ENCODE data around the gene RP2.
A peak's percentile ranks its signal among the peaks of the same experiment; 100 is the strongest.

Gene RP2

GRCh38 chrX:46836701-46837557 lies at the start of gene RP2:
Gene RP2, plus strand, starts transcription at chrX:46837043. Its CDS starts 58 bp downstream, at chrX:46837101.
- peak; percentile 72 to 79 for DNase-seq (ENCODE audit: low read depth in 2 of 2)

- no peak for DNase-seq (ENCODE audit: low read depth in 2 of 2)
Observed at GRCh38 chrX:46788902-46789301, 47.9 kb upstream of the RP2 start.

DNA sequence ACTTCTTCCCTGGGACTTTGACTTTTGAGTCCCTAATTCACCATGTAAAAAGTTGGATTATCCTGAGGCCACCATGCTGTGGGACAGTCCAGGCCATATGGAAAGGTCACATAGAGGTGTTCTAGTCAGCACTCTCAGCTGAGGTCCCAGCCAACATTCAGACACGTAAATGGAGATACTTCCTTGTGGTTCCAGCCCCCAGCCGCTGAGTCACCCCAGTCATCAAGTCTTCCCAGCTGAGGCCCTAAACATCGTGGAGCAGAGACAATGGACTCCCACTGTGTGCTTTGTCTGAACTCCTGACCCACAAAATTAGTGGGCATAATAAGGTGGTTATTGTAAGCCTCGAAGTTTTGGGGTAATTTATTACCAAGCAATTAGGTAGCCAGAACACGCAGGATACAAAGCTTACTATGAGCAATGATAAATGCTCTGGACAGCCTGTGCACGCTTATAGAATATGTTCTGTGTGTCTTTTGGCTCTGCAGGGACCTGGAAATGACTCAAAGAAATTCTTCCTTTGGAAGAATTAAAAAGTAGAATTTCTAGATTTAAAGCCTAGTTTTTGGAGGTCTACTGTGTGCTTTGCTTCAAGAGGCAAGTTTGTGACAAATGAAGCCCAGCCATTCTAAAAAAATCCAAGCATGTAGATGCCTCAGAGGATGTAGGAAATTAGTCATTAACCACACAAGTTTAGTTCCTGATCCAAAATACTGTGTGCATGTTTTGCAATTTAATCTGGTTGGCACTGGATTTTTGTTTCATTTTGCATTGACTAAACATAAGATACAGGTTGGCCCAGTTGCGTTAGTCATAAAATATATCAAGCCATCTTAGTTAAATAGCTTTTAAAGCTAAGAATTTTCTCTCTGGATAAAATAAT lies 44.7 kb upstream of the RP2 start:
- no peak for DNase-seq (ENCODE audit: low read depth in 2 of 2)

DNA sequence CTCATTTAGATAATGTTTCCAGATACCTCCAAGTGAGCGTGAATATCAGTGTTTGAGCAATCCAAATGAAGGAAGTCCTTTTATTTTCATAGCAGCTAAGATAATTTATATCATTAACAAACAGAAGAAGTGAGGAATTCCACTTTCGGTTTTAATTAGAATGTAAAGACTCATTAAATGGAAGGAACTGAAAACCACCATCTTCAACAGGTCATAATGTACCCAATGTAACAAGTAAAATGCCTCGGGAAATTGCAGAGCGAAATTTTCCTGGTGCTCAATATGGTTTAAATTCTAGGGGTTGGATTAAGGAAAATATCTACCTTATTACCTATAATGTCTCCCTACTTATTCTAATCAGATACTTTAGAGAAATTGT lies 44.0 kb upstream of the RP2 start:
- DNase-seq (ENCODE audit: low read depth in 2 of 2) = no peak

DNA sequence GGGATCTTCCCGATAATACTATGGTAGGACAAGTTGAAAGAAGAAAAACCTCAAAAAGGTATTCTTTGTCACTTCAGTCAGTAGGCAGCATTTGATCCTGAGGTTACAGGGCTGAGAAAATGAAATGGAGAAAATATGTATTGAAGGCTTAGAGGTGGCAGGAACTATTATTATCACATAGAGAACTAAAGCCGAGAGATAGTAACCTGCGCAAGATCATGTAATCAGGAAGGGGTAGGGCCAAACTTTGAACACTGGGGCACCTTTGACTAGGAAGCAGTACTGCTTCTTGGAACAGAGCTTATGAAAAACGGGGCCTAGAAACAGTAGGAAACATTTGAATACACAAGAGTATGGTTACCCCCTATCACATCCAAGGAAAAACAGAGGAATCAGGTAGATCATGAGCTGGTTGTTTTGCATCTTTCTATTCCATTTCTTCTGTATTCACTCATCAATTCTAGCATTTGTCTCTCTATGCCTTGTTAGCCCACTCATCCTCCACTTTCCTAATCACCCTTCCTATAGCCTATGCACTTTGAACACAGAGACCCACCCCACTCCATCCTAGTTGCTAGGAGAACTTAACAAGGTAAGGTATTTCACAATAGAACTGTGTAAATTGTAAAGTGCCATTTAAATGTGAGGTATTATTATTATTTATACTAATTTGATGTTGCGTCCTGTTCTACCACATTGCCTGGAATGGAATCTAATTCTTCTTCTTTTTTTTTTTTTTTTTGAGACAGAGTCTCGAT lies 43.3 kb upstream of the RP2 start:
- DNase-seq (ENCODE audit: low read depth in 2 of 2) = no peak

- peak; percentile 56 to 67 for DNase-seq (ENCODE audit: low read depth in 2 of 2)
Observed at GRCh38 chrX:46796574-46797191, 40.2 kb upstream of the RP2 start.

DNA sequence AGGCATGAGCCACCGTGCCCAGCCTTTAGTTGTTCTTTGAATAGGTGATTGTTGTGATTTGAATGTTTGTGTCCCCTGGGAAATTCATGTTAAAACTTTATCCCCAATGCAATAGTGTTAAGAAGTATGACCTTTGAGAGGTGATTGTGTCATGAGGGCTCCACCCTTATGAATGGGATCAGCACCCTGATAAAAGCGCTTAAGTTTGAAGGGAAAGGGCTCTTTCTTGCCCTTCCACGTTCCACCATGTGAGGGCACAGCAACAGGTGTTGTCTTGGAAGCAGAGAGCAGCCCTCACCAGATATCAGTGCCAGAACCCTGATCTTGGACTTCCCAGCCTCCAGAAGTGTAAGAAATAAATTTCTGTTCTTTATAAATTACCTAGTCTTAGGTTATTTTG lies 33.7 kb upstream of the RP2 start:
- DNase-seq (ENCODE audit: low read depth in 2 of 2) = no peak

DNA sequence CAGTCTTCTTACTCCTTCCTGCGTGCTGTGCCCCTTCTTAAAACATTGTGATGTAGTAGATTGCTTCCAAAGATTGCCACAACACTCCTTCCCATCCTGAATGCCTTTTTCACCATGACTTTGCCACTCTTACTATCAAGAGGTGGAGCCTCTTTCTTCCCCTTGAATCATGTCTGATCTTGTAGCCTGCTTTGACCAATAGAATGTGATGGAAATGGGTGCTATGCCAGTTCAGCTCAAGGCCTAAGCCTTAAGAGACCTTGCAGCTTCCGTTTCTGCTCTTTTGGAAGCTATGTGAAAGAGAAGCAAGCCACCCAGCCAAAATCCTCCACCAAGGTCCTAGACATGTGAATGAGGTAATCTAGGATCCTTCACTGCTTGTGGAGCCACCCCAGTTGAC lies 31.6 kb upstream of the RP2 start:
- no peak for DNase-seq (ENCODE audit: low read depth in 2 of 2)

- no peak for DNase-seq (ENCODE audit: low read depth in 2 of 2)
Observed at GRCh38 chrX:46811121-46811520, 25.7 kb upstream of the RP2 start.

GRCh38 chrX:46812445-46812844 lies 24.4 kb upstream of the RP2 start:
- no peak for DNase-seq (ENCODE audit: low read depth in 2 of 2)

DNA sequence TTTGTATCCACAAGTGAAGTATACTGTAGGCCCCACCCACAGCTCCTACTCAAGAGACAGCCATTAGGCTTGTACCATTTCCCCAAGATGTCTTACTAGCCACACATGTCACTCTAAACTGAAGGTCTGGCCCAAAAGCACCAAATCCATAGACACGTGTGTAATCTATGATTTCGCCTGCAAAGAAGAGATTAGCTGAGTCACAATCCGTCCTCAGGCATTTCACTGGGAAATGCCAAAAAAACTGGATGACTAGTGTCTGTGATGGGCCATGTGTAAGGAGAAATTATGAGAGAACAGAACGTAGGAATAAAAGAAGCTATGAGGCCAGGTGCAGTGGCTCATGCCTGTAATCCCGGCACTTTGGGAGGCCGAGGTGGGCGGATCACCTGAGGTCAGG lies 21.9 kb upstream of the RP2 start:
- no peak for DNase-seq (ENCODE audit: low read depth in 2 of 2)

- DNase-seq (ENCODE audit: low read depth in 2 of 2) = no peak
Observed at GRCh38 chrX:46819136-46819535, 17.7 kb upstream of the RP2 start.

GRCh38 chrX:46820391-46821100 lies 16.3 kb upstream of the RP2 start:
- DNase-seq (ENCODE audit: low read depth in 2 of 2) = no peak

DNA sequence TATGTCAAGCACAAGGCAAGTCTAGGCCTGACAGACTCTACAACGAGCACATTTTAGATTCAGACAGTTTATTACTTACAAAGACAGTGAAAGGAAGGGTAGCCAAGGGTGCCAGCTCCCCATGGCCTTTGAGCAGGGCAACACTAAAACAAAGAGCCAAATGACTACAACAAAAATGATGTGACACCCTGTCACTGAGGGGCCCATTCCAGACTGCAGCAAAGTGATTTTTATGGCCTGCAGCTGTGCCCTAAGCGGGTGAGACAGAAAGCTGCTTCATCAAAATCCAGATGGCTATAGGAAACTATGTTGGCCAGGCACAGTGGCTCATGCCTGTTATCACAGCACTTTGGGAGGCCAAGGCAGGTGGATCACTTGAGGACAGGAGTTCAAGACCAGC lies 13.4 kb upstream of the RP2 start:
- DNase-seq (ENCODE audit: low read depth in 2 of 2) = no peak

- DNase-seq (ENCODE audit: low read depth in 2 of 2) = no peak
Observed at GRCh38 chrX:46831765-46832327, 5.0 kb upstream of the RP2 start.

DNA sequence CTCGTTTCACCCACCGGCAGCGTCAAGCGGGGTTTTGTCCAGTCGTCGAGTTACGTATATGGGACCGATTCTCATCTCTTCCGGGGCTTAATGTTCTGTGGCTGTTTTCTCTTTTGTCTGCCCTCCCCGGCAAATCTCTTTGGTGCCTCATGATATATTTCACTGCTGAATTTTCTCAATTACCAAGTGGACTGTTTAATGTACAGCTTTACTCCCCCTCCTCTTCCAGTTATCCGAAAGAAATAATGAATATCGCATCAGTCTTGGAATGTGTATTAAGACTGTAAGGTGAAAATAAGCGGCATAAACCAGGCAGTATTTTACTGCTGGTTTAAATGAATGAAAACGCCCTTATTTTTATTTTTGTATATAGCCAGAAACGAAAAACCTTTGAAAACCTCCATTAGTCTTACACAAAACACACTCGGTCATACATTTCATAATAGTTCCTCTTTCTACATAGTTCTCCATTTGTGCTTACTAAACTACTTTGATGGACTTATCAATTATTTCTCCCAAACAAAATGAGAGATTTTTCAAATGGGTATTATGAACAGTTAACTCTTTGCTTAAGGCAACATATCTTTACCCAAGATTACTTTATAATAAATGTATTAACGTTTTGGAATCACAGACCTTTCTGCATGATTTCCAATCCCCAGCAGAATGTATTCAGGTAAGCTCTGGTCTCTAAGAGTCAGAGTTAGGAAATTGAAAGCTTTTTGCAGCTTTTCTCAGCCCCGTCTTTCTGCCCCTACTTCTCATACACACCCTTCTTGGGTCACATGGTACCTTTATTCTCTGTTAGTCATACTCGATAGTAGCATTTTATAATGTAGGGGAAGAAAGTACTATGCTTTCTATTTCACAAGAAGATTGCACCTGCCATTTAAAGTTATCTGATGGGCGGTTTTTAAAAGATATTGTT lies 979 bp downstream of the RP2 start:
- DNase-seq (ENCODE audit: low read depth in 2 of 2) = no peak

DNA sequence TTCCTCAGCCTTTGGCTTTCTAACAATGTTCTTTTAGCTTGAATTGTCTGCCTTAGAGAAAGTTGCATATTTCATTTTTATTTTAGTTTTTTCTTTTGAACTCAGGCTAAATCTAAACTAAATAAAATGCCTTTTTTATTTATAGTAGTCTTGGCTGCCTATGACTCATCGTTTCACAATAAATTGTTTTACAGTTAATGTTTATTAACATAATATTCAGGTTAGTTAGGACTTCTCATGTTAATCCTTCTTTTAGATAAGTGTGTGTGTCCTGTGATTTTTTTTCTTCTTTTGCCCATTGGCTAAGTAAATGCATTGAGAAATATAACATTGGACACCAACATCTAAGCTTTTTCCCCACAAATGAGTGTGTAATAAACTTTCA lies 1.6 kb downstream of the RP2 start:
- DNase-seq (ENCODE audit: low read depth in 2 of 2) = no peak

DNA sequence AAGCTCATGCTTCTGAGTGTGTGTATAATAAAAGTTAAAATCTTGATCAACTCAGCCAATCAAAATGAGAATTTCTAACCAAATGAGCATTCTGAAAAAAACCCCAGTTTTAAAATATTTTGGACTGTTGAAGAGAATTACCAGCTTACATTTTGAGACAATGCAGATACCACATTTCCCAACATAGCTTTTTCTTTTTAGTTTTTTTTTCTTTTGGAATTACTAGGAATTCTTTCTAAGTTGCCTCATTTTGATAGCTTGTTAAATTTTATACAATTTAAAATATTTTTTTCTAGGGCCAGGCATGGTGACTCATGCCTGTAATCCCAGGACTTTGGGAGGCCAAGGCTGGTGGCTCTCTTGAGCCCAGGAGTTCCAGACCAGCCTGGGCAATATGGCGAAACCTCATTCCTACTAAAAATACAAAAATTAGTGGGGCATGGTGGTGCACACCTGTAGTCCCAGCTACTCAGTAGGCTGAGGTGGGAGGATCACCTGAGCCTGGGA lies 2.2 kb downstream of the RP2 start:
- no peak for DNase-seq (ENCODE audit: low read depth in 2 of 2)

DNA sequence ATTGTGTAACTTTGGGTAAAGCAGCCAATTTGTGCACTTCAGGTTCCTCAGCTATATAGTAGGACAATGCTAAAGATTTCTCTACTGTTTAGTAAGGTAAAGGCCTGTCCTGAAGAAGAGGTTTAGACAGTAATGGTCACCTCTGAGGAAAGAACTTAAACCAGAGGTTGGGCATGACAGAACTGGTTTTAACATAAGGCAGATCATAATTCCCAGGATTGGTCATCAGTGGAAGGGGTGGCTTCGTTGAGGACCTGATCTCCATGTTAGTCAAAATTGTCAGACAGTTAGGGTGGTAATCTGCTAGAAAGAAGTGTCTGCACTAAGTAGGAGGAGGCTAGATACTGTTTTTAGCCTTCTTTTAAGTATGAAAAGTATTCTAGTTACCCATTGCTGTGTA lies 4.1 kb downstream of the RP2 start:
- no peak for DNase-seq (ENCODE audit: low read depth in 2 of 2)

DNA sequence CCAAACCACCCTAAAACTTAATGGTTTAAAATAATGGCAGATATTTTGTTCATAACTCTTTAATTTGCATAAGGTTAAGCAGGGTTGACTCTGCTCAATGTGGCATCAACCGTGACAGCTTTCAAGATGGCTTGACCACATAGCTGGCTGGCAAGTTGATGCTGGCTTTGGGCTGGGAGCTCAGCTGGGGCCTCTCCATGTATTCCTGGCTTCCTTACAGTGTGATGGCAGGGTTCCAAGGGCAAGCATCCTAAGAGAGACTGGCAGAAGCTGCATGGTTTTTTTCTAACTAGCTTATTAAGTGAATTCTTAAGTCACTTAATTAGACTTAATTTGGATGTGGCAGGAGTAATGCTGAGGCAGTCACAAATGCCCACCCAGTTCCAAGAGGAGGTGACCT lies 4.5 kb downstream of the RP2 start:
- no peak for DNase-seq (ENCODE audit: low read depth in 2 of 2)

Measured in stimulated activated CD4-positive, alpha-beta T cell treated with anti-CD3 and anti-CD28 coated beads, Interleukin-1b, Interleukin-23, amount 100 ng/mL, for 4 hours (primary cell).